Ishikawa (cell line): ENCODE measurements around the gene WDR82.

Experiments used
- CEBPB ChIP-seq: IDR thresholded peaks from 2 replicates; pipeline ENCODE4 v1.6.1; 2012
- CREB1 ChIP-seq: IDR thresholded peaks from 2 replicates; pipeline ENCODE4 v1.6.1; 2012; ENCODE audit warnings: low read depth
- EGR1 ChIP-seq: IDR thresholded peaks from 2 replicates; pipeline ENCODE4 v1.6.1; 2012
- EP300 ChIP-seq: IDR thresholded peaks from 2 replicates; pipeline ENCODE4 v1.6.1; 2012; ENCODE audit warnings: borderline replicate concordance
- FOXM1 ChIP-seq: IDR thresholded peaks from 2 replicates; pipeline ENCODE4 v1.6.1; 2012; ENCODE audit warnings: low read depth, borderline replicate concordance
- MAX ChIP-seq: IDR thresholded peaks from 2 replicates; pipeline ENCODE4 v1.6.1; 2012
- NFIC ChIP-seq: IDR thresholded peaks from 2 replicates; pipeline ENCODE4 v1.6.1; 2012
- RAD21 ChIP-seq: IDR thresholded peaks from 2 replicates; pipeline ENCODE4 v1.6.1; 2012; ENCODE audit warnings: low read depth
- REST ChIP-seq: IDR thresholded peaks from 2 replicates; pipeline ENCODE4 v1.6.1; 2012; ENCODE audit warnings: low read depth, mild to moderate bottlenecking
- TAF1 ChIP-seq: IDR thresholded peaks from 2 replicates; pipeline ENCODE4 v1.6.1; 2012; ENCODE audit warnings: low read depth, mild to moderate bottlenecking
- TCF12 ChIP-seq: IDR thresholded peaks from 2 replicates; pipeline ENCODE4 v1.6.1; 2012; ENCODE audit warnings: low read depth
- TEAD4 ChIP-seq: IDR thresholded peaks from 2 replicates; pipeline ENCODE4 v1.6.1; 2012
- USF1 ChIP-seq: IDR thresholded peaks from 2 replicates; pipeline ENCODE4 v1.6.1; 2012
- YY1 ChIP-seq: IDR thresholded peaks from 2 replicates; pipeline ENCODE4 v1.6.1; 2012; ENCODE audit warnings: low read depth
- ZBTB7A ChIP-seq: IDR thresholded peaks from 2 replicates; pipeline ENCODE4 v1.6.1; 2012; ENCODE audit warnings: low read depth

Gene WDR82

GRCh38 chr3:52220380-52221026, 57.9 kb downstream of the WDR82 start:
- TF ChIP-seq RAD21, result peak; percentile 88
- no peak for TF ChIP-seq ZBTB7A
- peak; percentile 56; the same call in 1 of the 2 replicates for TF ChIP-seq NFIC
- TF ChIP-seq CREB1, result no peak
- no peak for TF ChIP-seq USF1
- TF ChIP-seq YY1, result no peak
- no peak for TF ChIP-seq MAX

- TF ChIP-seq YY1 (no peak), USF1 (peak; percentile 76), NFIC (peak; percentile 43; the same call in 1 of the 2 replicates), TEAD4 (no peak; the same call in 1 of the 2 replicates), EP300 (peak; percentile 20; the same call in 1 of the 2 replicates)
Observed at GRCh38 chr3:52218937-52219650, 59.4 kb downstream of the WDR82 start.

GRCh38 chr3:52218454-52218853, 60.0 kb downstream of the WDR82 start:
- TF ChIP-seq FOXM1 (no peak), RAD21 (no peak), NFIC (no peak), EGR1 (no peak), EP300 (no peak), ZBTB7A (no peak), TAF1 (no peak), CEBPB (no peak), CREB1 (no peak), YY1 (no peak), MAX (no peak), TEAD4 (no peak), USF1 (no peak), TCF12 (no peak)

GRCh38 chr3:52218026-52218425, 60.4 kb downstream of the WDR82 start:
- TF ChIP-seq ZBTB7A (no peak), TEAD4 (no peak), CEBPB (no peak), EGR1 (no peak), TCF12 (no peak), USF1 (no peak), NFIC (no peak), YY1 (no peak), CREB1 (no peak), REST (no peak), EP300 (no peak), MAX (no peak), TAF1 (no peak), FOXM1 (no peak), RAD21 (no peak)

- no peak for TF ChIP-seq USF1
- TF ChIP-seq CEBPB, result no peak
- no peak for TF ChIP-seq TEAD4
- no peak for TF ChIP-seq NFIC
- TF ChIP-seq TCF12, result no peak
- no peak for TF ChIP-seq FOXM1
- no peak for TF ChIP-seq REST
- TF ChIP-seq ZBTB7A, result no peak
- no peak for TF ChIP-seq EGR1
- TF ChIP-seq RAD21, result no peak
- TF ChIP-seq MAX, result no peak
- no peak for TF ChIP-seq EP300
- TF ChIP-seq YY1, result no peak
- TF ChIP-seq TAF1, result no peak
- TF ChIP-seq CREB1, result no peak
Observed at GRCh38 chr3:52217409-52217805, 61.0 kb downstream of the WDR82 start.
